Urinary bladder (tissue), 4 donors: Measurements from ENCODE around the gene PDCD11. TPM values are rescaled to one million over a fixed set of nuclear protein-coding genes. Genes with fewer than 3 reads are reported as not detected.

ENCODE experiments used
- DNase-seq: peaks from one replicate; pipeline ENCODE4 v3.0.0-alpha.2; 2015; ENCODE audit errors: extremely low spot score
- H3K27ac ChIP-seq: one replicate; pipeline ENCODE4 v1.5.1; 2013; ENCODE audit warnings: low read depth, mild to moderate bottlenecking, moderate library complexity
- H3K36me3 ChIP-seq: one replicate; pipeline ENCODE4 v1.6.1; 2013; ENCODE audit warnings: mild to moderate bottlenecking, moderate library complexity; ENCODE audit not compliant: insufficient read depth
- H3K4me1 ChIP-seq: one replicate; pipeline ENCODE4 v1.6.1; 2013; ENCODE audit warnings: mild to moderate bottlenecking, moderate library complexity; ENCODE audit not compliant: insufficient read depth
- H3K4me3 ChIP-seq: one replicate; pipeline ENCODE4 v1.5.1; 2013; ENCODE audit warnings: low read depth, low read length
- WGBS: extraction: QIAGEN DNeasy Blood & Tissue Kit; methylation state at CpG from one replicate; pipeline ENCODE4 v1.1.7; 2013; 5-methylcytosine and 5-hydroxymethylcytosine counted together
- polyA plus RNA-seq: library from polyadenylated mRNA; stranded (reverse); fragments of 200-250 nt; gene quantifications from one replicate; pipeline ENCODE4 v1.2.3, GENCODE V29; 2013
- total RNA-seq: library from RNA; depleted of rRNA; stranded (reverse); fragments of >200 nt; gene quantifications from one replicate; pipeline ENCODE4 v1.2.3, GENCODE V29; 2014
- donor health status: healthy with polysubstance abuse.
- donor health status: healthy.

PDCD11 gene
- total and polyA plus RNA-seq, 2 donors: 14.9 to 19.7 TPM

GRCh38 chr10:103449208-103450144 lies 53.0 kb downstream of the PDCD11 start:
- no peak for DNase-seq
- WGBS: 86% methylated on average over 34 of the region's 34 CpGs
- Histone ChIP-seq H3K27ac (no peak overlapping the region), H3K36me3 (peaks cover 2% of the 10 kb centered on the region), H3K4me3 (no peak overlapping the region), H3K4me1 (no peaks in the 10 kb centered on the region)

DNA sequence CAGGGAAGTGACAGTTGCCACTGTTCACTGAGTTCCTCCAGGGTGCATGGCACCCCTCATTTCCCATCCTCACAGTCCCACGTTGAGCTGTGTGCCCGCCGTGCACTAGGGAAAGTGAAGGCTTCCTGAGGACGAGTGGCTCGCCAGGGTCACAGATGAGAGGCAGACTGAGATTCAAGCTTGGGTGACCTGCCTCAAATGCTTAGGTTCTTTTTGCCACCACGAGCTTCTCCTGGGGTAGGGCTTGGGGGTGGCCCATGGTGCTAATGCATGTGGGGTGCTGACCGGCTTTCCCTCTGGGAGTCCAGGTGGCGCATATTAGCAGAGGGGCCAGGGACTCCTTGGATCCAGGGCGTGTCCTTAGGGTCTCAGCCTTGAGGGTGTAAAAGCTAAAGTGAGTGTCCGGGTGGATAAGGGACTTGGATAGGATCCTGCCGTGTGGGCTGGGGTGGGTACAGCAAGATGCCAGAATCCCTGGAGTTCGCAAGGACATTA lies 53.8 kb downstream of the PDCD11 start:
- 82% methylated on average over 12 of the region's 12 CpGs for WGBS
- DNase-seq: no peak
- H3K4me3 ChIP-seq: peak overlapping the region; percentile 86
- H3K4me1 ChIP-seq: no peaks in the 10 kb centered on the region
- no peak overlapping the region for H3K27ac ChIP-seq
- peaks cover 2% of the 10 kb centered on the region for H3K36me3 ChIP-seq

GRCh38 chr10:103451091-103451813 lies 54.8 kb downstream of the PDCD11 start:
- no peak for DNase-seq
- Histone ChIP-seq H3K27ac (peak overlapping the region; percentile 91), H3K4me1 (no peaks in the 10 kb centered on the region), H3K4me3 (peak overlapping the region; percentile 86), H3K36me3 (peaks cover 2% of the 10 kb centered on the region)
- 6% methylated on average over 14 of the region's 14 CpGs for WGBS

DNA sequence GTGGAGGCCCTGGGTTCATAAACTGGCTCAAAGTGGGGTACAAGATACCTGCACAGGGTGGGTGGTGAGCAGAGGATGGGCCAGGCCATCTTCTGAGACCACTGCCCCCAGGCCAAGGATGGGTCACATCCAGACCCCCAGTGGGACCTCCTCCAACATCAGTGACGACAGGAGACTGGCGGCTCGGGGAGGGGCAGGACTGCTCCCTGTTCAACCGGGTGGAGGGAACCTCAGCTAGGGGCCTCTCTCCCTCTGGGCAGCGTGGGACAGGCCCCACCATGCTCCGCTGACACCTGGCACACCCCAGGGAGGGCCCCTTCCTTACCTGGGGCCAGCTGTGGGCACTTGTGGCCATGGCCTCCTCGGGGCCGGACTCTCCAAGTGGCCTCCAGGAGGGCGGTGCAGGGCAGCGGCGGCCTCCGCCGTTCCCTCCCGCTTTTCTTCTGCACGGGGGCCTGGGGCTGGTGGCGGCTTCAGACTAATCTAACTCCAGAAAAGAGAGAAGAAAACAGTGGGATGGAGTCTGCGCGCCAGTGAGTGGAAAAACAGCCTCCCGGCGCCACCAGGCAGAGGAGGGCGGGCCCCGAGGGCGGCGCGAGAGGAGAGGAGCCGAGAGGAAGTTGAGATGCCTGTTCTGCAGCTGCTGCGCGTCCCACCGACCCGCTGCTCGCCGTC lies 55.5 kb downstream of the PDCD11 start, which contains the start of gene CALHM2:
Gene CALHM2 (minus strand): TSS at position 540 of the 675 bp plus-strand sequence. CDS start 2,429 bp downstream, outside the sequence.
- peaks cover 1% of the 10 kb centered on the region for H3K36me3 ChIP-seq
- under 1% methylated on average over 32 of the region's 32 CpGs for WGBS
- peak within 1 kb of the TSS; percentile 91 for H3K27ac ChIP-seq
- H3K4me1 ChIP-seq: no peaks in the 10 kb centered on the region
- DNase-seq: peak; percentile 48
- peak within 1 kb of the TSS; percentile 86 for H3K4me3 ChIP-seq

GRCh38 chr10:103452506-103453230 lies 56.2 kb downstream of the PDCD11 start:
- DNase-seq: no peak
- 25% methylated on average over 27 of the region's 27 CpGs for WGBS
- no peaks in the 10 kb centered on the region for H3K36me3 ChIP-seq
- H3K4me3 ChIP-seq: peak overlapping the region; percentile 86
- H3K27ac ChIP-seq: peak overlapping the region; percentile 91
- no peaks in the 10 kb centered on the region for H3K4me1 ChIP-seq

GRCh38 chr10:103454026-103454425 lies 57.6 kb downstream of the PDCD11 start:
- H3K27ac ChIP-seq: no peak overlapping the region
- no peak overlapping the region for H3K4me3 ChIP-seq
- H3K36me3 ChIP-seq: no peaks in the 10 kb centered on the region
- no peaks in the 10 kb centered on the region for H3K4me1 ChIP-seq
- 91% methylated on average over 4 of the region's 4 CpGs for WGBS
- no peak for DNase-seq

DNA sequence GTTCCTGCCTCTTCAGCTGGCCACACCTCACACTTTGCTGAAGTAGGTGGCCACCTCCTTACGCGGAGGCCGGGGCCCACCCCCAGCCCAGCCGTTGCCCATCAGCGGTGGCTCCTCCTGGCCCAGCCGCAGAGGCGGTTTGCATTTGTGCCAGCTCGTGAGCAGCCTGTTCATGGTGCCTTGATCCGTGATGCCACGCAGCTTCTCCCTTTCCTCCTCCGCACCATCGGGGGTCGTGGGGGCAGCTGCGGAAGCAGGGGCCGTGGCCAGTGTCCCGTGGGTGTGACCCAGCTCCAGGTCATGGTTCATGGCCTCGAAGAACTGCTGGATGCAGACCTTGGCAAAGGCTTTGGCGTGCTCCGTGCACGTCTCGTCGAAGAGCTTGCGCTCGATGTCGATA lies 58.8 kb downstream of the PDCD11 start:
- no peak overlapping the region for H3K27ac ChIP-seq
- H3K36me3 ChIP-seq: no peaks in the 10 kb centered on the region
- no peak for DNase-seq
- 88% methylated on average over 25 of the region's 25 CpGs for WGBS
- H3K4me1 ChIP-seq: no peaks in the 10 kb centered on the region
- H3K4me3 ChIP-seq: no peak overlapping the region

DNA sequence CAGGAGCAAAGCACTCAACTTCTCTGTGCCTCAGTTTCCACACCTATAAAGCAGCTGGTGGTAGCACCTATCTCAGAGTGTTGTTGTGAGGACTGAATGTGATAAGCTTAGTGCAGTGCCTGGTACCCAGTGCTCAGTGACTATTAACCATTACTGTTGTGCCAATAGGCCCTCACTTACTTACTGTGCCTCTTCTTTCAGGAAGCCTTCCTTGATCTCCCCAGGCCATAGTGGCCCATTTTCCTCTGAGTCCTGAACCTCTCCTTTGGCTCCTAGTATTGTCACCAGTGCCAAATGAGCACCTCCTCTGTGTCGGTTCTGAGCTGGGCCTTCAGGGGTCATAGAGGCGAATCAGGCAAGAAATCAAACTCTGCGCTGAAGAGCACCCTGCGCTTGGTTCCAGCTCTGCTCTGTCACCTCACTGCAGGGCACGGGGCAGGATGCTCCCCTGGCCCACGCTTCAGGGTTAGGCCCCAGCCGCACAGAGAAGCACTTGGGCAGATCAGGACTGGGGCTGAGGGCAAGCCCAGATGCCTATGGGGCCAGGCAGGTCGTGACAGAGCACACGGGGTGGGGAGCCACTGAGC lies 59.7 kb downstream of the PDCD11 start:
- H3K36me3 ChIP-seq: no peaks in the 10 kb centered on the region
- no peak for DNase-seq
- no peak overlapping the region for H3K4me3 ChIP-seq
- H3K27ac ChIP-seq: no peak overlapping the region
- 93% methylated on average over 9 of the region's 9 CpGs for WGBS
- H3K4me1 ChIP-seq: no peaks in the 10 kb centered on the region

- WGBS: 80% methylated on average over 8 of the region's 8 CpGs
- Histone ChIP-seq H3K36me3 (no peaks in the 10 kb centered on the region), H3K4me3 (no peak overlapping the region), H3K27ac (no peak overlapping the region), H3K4me1 (no peaks in the 10 kb centered on the region)
- no peak for DNase-seq
Measured at GRCh38 chr10:103457176-103457712, 60.8 kb downstream of the PDCD11 start.

GRCh38 chr10:103457896-103458583 lies 61.6 kb downstream of the PDCD11 start:
- H3K4me3 ChIP-seq: no peak overlapping the region
- H3K27ac ChIP-seq: no peak overlapping the region
- DNase-seq: no peak
- no peaks in the 10 kb centered on the region for H3K4me1 ChIP-seq
- 96% methylated on average over 39 of the region's 39 CpGs for WGBS
- no peaks in the 10 kb centered on the region for H3K36me3 ChIP-seq

GRCh38 chr10:103458720-103459119 lies 62.3 kb downstream of the PDCD11 start, which contains the start of gene CALHM1:
CALHM1 (minus strand) TSS chr10:103458900; CDS start chr10:103458751, 149 bp downstream.
- H3K4me3 ChIP-seq: no peak within 1 kb of the TSS
- no peak within 1 kb of the TSS for H3K27ac ChIP-seq
- WGBS: 73% methylated on average over 9 of the region's 9 CpGs
- no peaks in the 10 kb centered on the region for H3K4me1 ChIP-seq
- no peaks in the 10 kb centered on the region for H3K36me3 ChIP-seq
- DNase-seq: no peak

GRCh38 chr10:103459615-103460014 lies 63.2 kb downstream of the PDCD11 start:
- no peak for DNase-seq
- WGBS: 67% methylated on average over 4 of the region's 4 CpGs
- Histone ChIP-seq H3K4me1 (no peaks in the 10 kb centered on the region), H3K36me3 (no peaks in the 10 kb centered on the region), H3K27ac (no peak overlapping the region), H3K4me3 (no peak overlapping the region)
